ENCODE data around the gene GALNT3.

The GALNT3 gene

DNA sequence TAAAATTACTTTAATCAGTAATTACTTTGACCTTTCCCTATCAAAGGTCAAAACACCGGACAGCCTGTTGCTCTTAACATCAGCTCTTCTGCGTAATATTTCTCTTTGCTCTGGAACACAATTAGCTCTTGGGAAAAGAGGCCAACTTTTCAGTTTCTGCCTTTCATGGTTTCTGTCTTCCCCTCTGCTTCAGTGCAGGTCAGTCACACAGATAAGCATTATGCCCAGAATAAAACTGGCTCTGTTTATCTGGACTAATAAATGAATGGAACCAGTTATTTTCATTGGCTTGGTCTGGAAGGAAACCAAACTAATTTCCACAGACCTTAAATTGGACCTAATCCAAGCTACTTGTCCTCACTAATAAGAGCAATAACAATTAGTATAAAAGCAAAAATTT is 26.2 kb upstream of the GALNT3 start:
- H3K27ac ChIP-seq (ENCODE audit: low read length) = no peak overlapping the region
- no peaks in the 10 kb centered on the region for H3K9me3 ChIP-seq (ENCODE audit: control insufficient read depth, insufficient read depth, low read length)
- no CpG with 5 or more reads among the region's 2 CpGs for WGBS (ENCODE audit: insufficient coverage, insufficient read length)
- no peaks in the 10 kb centered on the region for H3K27me3 ChIP-seq (ENCODE audit: control insufficient read depth, insufficient read depth, low read length)
- no peaks in the 10 kb centered on the region; the same call in 1 of the 2 replicates for H3K4me1 ChIP-seq (ENCODE audit: control insufficient read depth, insufficient read depth, low read length)
- H3K36me3 ChIP-seq (ENCODE audit: control insufficient read depth, insufficient read depth, low read length) = no peaks in the 10 kb centered on the region
- no peak for DNase-seq (ENCODE audit: low read depth, low spot score)
- no peak overlapping the region for H3K4me3 ChIP-seq (ENCODE audit: low read length)

DNA sequence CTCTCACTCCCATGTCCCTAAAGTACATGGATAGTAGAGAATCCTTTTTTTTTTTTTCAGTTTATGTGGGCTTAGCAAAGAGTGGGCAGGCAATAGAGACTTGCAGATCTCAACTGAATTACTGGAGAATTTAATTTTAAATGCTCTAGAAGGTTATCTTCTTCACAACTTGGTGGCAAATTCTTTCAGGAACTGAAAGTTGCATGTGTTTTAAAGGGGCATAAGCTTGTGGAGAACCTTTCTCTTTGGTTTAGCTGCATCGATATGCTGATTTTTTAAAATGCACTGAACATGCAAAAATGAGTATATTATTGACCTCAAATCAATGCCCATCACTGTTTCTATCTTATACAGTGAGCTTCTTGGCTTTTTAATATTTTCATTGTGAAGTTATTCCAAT is 24.9 kb upstream of the GALNT3 start:
- Histone ChIP-seq H3K27me3 (ENCODE audit: control insufficient read depth, insufficient read depth, low read length) (no peaks in the 10 kb centered on the region), H3K36me3 (ENCODE audit: control insufficient read depth, insufficient read depth, low read length) (no peaks in the 10 kb centered on the region), H3K4me1 (ENCODE audit: control insufficient read depth, insufficient read depth, low read length) (no peaks in the 10 kb centered on the region; the same call in 1 of the 2 replicates), H3K4me3 (ENCODE audit: low read length) (no peak overlapping the region), H3K27ac (ENCODE audit: low read length) (no peak overlapping the region), H3K9me3 (ENCODE audit: control insufficient read depth, insufficient read depth, low read length) (no peaks in the 10 kb centered on the region)
- DNase-seq (ENCODE audit: low read depth, low spot score) = no peak
- WGBS (ENCODE audit: insufficient coverage, insufficient read length) = no CpG with 5 or more reads among the region's 1 CpG

DNA sequence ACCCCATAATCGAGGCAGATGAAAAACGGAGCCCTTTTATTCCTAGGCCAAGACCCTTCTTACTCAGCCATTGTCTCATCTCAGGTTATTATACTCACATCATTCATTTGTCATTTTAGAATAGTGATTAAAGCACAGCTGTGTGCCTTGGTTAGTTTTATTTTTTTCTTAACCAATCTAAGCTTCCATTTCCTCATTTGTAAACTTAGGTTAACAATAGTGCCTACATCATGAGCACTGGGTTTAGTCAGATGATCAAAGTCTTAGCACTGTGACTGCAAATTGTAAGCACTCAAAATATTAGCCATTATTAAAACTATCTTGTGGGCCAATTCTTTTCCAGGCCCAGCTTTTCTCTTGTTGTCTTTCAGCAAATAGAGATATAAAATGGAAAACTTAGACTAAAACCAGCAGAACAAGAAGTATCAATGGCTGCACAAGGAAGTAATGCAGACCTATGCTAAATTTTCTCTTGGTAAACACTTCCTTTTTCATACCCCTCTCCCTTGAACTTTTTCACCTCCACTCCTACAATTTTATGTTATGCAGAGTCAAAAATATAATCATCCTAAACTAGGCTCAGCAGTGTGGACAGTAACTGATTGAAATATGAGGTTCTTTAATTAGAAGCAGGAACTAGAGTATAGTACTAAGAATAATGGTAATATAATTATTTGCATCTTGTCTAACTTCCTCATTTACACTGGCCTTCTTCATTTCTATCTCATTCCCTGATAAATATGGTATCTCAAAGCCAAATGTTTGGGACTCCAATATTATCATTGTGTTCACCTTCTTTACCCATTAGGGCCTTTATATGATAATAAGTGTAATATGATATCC is 21.5 kb upstream of the GALNT3 start:
- no peaks in the 10 kb centered on the region for H3K9me3 ChIP-seq (ENCODE audit: control insufficient read depth, insufficient read depth, low read length)
- WGBS (ENCODE audit: insufficient coverage, insufficient read length) = no CpG with 5 or more reads among the region's 2 CpGs
- no peaks in the 10 kb centered on the region; the same call in 1 of the 2 replicates for H3K4me1 ChIP-seq (ENCODE audit: control insufficient read depth, insufficient read depth, low read length)
- H3K4me3 ChIP-seq (ENCODE audit: low read length) = no peak overlapping the region
- no peaks in the 10 kb centered on the region for H3K27me3 ChIP-seq (ENCODE audit: control insufficient read depth, insufficient read depth, low read length)
- H3K27ac ChIP-seq (ENCODE audit: low read length) = no peak overlapping the region
- no peak for DNase-seq (ENCODE audit: low read depth, low spot score)
- H3K36me3 ChIP-seq (ENCODE audit: control insufficient read depth, insufficient read depth, low read length) = no peaks in the 10 kb centered on the region

DNA sequence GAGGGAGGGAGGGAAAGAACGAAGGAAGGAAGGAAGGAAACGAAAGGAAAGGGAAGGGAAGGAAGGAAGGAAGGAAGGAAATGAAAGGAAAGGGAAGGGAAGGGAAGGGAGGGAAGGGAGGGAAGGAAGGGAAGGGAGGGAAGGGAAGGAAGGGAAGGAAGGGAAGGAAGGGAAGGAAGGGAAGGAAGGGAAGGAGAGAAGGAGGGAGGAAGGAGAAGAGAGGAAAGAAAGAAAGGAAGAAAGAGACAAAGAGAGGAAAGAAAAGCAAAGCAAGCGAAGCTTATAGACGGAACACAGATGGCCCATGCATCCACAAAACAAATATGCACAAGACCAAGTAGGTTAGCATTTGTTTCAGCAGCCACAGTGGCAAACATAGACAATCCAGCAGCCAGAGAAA is 20.4 kb upstream of the GALNT3 start:
- WGBS (ENCODE audit: insufficient coverage, insufficient read length) = 100% methylated on average over 2 of the region's 4 CpGs
- Histone ChIP-seq H3K4me1 (ENCODE audit: control insufficient read depth, insufficient read depth, low read length) (no peaks in the 10 kb centered on the region; the same call in 1 of the 2 replicates), H3K9me3 (ENCODE audit: control insufficient read depth, insufficient read depth, low read length) (no peaks in the 10 kb centered on the region), H3K4me3 (ENCODE audit: low read length) (no peak overlapping the region), H3K27ac (ENCODE audit: low read length) (no peak overlapping the region), H3K36me3 (ENCODE audit: control insufficient read depth, insufficient read depth, low read length) (no peaks in the 10 kb centered on the region), H3K27me3 (ENCODE audit: control insufficient read depth, insufficient read depth, low read length) (no peaks in the 10 kb centered on the region)
- no peak for DNase-seq (ENCODE audit: low read depth, low spot score)

DNA sequence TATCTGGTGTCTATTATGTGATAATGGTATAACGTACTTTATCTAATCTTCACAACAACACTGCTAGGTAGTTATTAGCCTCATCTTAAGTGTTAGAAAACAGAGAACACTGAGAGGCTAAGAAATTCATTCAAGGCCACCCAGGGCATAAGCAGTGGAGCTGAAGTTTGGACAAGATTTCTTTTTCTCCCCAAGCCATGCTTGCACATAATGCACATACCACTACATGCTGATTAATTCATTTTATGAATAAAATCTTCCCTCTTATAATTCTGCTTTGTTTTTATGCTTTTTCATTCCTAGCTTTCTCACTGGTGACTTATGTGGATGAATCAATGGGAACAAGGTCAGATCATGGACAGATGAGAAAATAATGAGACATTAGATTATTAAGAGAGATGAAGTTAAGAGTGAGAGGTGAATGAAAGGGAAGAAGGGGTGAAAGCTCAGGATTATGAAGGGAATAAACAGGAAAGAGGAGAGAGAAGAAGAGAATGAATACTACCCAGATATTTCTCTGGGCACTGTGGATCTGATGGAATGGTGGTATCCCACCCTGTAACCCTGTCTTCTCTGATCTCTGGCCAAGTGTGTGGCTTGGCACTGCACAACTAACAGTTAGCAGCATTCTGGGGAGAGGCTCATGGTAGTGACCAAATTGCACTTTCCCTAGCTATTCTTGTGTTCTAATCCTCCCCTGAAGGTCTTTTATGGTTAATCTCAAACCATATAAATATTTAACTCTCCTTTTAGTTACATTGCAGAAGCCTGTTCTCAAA is 17.7 kb upstream of the GALNT3 start:
- Histone ChIP-seq H3K27me3 (ENCODE audit: control insufficient read depth, insufficient read depth, low read length) (no peaks in the 10 kb centered on the region), H3K27ac (ENCODE audit: low read length) (no peak overlapping the region), H3K36me3 (ENCODE audit: control insufficient read depth, insufficient read depth, low read length) (no peaks in the 10 kb centered on the region), H3K4me3 (ENCODE audit: low read length) (no peak overlapping the region), H3K4me1 (ENCODE audit: control insufficient read depth, insufficient read depth, low read length) (no peaks in the 10 kb centered on the region), H3K9me3 (ENCODE audit: control insufficient read depth, insufficient read depth, low read length) (no peaks in the 10 kb centered on the region)
- no CpG with 5 or more reads among the region's 1 CpG for WGBS (ENCODE audit: insufficient coverage, insufficient read length)
- DNase-seq (ENCODE audit: low read depth, low spot score) = no peak

DNA sequence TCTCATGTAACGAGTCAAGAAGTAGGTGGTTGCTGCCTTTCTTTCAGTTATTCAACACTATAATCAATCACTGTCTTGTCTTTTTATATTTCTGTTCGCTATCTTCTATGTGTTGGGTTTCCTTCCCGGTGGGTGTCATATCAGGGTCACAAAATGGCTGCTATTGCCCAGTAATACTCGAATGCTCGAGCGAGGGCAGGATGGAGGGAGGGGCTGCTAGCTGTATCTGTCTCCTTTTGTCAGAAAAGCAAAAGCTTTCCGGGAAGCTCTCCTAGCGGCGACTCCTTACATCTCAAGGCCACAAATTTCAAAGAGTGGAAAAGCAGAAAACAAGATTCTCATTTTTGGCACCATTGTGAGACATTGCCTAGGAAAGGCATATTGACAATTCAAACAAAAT is 16.4 kb upstream of the GALNT3 start:
- no CpG with 5 or more reads among the region's 9 CpGs for WGBS (ENCODE audit: insufficient coverage, insufficient read length)
- Histone ChIP-seq H3K4me3 (ENCODE audit: low read length) (no peak overlapping the region), H3K27me3 (ENCODE audit: control insufficient read depth, insufficient read depth, low read length) (no peaks in the 10 kb centered on the region)

DNA sequence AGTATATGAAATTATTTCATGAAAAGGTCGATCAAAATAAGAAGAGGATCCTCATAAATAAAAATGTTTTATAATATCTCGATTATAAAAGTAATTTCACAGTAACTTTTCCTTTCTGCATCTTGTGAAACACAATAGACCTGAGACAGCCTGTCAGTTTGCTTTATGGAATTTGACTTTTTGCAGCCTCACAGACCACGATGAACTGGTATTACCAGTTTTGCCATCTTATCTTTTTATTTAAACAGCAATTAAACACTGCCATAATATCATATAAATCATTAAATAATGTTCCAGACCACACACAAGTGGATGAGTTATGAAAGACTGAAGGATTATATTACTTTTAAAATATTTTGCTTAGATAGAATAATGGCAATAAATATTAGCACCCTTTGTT is 10.7 kb upstream of the GALNT3 start:
- Histone ChIP-seq H3K36me3 (ENCODE audit: control insufficient read depth, insufficient read depth, low read length) (no peaks in the 10 kb centered on the region), H3K27me3 (ENCODE audit: control insufficient read depth, insufficient read depth, low read length) (no peaks in the 10 kb centered on the region), H3K4me1 (ENCODE audit: control insufficient read depth, insufficient read depth, low read length) (no peaks in the 10 kb centered on the region), H3K4me3 (ENCODE audit: low read length) (no peak overlapping the region), H3K27ac (ENCODE audit: low read length) (no peak overlapping the region), H3K9me3 (ENCODE audit: control insufficient read depth, insufficient read depth, low read length) (no peaks in the 10 kb centered on the region)
- DNase-seq (ENCODE audit: low read depth, low spot score) = no peak
- no CpG with 5 or more reads among the region's 3 CpGs for WGBS (ENCODE audit: insufficient coverage, insufficient read length)

More for the DNA sequence above, 16.4 kb upstream of the GALNT3 start:
- Histone ChIP-seq H3K4me1 (ENCODE audit: control insufficient read depth, insufficient read depth, low read length) (no peaks in the 10 kb centered on the region), H3K9me3 (ENCODE audit: control insufficient read depth, insufficient read depth, low read length) (no peaks in the 10 kb centered on the region), H3K36me3 (ENCODE audit: control insufficient read depth, insufficient read depth, low read length) (no peaks in the 10 kb centered on the region), H3K27ac (ENCODE audit: low read length) (no peak overlapping the region)
- no peak for DNase-seq (ENCODE audit: low read depth, low spot score)

DNA sequence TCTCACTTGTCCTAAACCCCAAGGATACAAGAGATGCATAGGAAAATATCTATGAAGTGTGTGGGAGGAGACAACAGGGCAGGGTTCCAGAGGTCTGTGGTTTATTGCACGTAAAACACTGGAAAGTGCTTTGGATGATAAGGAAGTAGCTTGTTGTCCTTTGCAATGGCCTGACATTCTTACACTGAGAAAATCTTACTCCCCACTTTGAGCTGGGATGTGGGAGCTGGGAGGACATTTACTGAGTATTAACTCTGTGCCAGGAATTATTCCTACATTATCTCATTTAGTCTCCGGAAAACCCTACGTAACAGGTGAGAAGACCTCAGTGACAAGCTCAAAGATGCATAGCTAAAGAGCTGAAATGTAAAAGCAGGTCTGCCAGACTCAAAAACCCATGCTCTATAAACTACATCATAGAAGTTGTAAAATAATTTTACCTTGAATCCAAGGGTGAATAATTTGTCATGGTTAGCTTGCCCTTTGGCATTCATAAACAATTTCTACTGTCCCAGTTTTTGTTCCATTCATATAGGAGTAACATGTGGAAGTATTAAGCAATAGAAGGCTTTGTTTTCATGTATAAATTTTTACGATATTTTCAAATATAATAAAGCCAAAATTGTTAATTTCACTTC is 9.2 kb upstream of the GALNT3 start:
- no peak overlapping the region for H3K4me3 ChIP-seq (ENCODE audit: low read length)
- H3K36me3 ChIP-seq (ENCODE audit: control insufficient read depth, insufficient read depth, low read length) = no peaks in the 10 kb centered on the region
- no peaks in the 10 kb centered on the region for H3K27me3 ChIP-seq (ENCODE audit: control insufficient read depth, insufficient read depth, low read length)
- no CpG with 5 or more reads among the region's 4 CpGs for WGBS (ENCODE audit: insufficient coverage, insufficient read length)
- DNase-seq (ENCODE audit: low read depth, low spot score) = no peak
- H3K4me1 ChIP-seq (ENCODE audit: control insufficient read depth, insufficient read depth, low read length) = no peaks in the 10 kb centered on the region
- H3K27ac ChIP-seq (ENCODE audit: low read length) = no peak overlapping the region
- no peaks in the 10 kb centered on the region for H3K9me3 ChIP-seq (ENCODE audit: control insufficient read depth, insufficient read depth, low read length)

DNA sequence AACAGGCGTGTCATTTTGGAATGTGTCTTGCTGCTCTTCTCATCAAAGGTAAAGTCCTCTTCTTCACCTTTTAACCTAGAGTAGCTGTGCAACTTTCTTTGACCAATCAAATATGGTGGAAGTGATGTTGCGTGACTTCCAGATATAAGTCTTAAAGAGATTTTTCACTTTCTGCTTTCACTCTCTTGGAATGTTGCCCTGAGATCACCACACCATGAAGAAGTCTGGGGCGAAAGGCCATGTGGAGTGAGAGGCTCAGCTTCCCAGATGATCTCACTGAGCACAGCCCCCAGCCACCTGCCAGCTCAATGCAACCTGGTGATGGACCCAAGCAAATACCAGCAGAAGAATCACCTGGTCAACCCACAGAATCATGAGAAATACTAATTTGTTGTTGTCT is 7.1 kb upstream of the GALNT3 start:
- WGBS (ENCODE audit: insufficient coverage, insufficient read length) = no CpG with 5 or more reads among the region's 3 CpGs

DNA sequence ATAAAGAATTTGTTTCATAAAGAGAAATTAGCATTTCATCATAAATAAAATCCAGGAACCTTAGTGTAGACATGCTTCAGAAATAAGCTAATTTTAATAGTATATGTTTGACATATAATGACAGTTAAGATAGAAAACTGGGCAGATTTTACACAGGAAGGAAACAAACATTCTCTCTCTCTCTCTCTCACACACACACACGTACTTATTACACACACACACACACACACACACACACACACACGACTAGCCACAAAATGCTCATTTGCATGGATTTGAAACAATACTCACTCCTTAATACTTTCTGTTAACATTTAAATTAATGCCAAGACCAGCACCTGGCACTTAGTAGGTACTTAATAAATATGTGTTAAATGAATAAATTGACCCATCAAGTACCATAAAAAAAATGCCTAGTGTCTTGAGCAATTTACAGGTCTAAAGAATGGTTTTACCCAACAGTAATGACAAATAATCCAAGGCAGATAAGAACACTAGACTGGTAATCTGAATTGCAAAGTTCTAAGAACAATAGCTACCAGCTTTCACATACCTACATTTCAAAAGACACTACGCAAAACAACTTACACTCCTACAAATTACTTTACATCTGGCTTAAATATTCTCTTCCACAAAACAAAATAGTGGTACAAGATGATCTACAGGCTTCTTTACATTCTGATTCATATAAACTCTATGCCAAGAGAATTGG is 2.9 kb upstream of the GALNT3 start:
- no peak for DNase-seq (ENCODE audit: low read depth, low spot score)
- Histone ChIP-seq H3K9me3 (ENCODE audit: control insufficient read depth, insufficient read depth, low read length) (no peaks in the 10 kb centered on the region), H3K36me3 (ENCODE audit: control insufficient read depth, insufficient read depth, low read length) (no peaks in the 10 kb centered on the region), H3K27ac (ENCODE audit: low read length) (no peak overlapping the region), H3K27me3 (ENCODE audit: control insufficient read depth, insufficient read depth, low read length) (no peaks in the 10 kb centered on the region), H3K4me3 (ENCODE audit: low read length) (no peak overlapping the region), H3K4me1 (ENCODE audit: control insufficient read depth, insufficient read depth, low read length) (peaks cover 1% of the 10 kb centered on the region; the same call in 1 of the 2 replicates)
- 100% methylated on average over 1 of the region's 3 CpGs for WGBS (ENCODE audit: insufficient coverage, insufficient read length)

More for the DNA sequence above, 7.1 kb upstream of the GALNT3 start:
- Histone ChIP-seq H3K27ac (ENCODE audit: low read length) (no peak overlapping the region), H3K9me3 (ENCODE audit: control insufficient read depth, insufficient read depth, low read length) (no peaks in the 10 kb centered on the region), H3K27me3 (ENCODE audit: control insufficient read depth, insufficient read depth, low read length) (no peaks in the 10 kb centered on the region), H3K4me1 (ENCODE audit: control insufficient read depth, insufficient read depth, low read length) (no peaks in the 10 kb centered on the region), H3K36me3 (ENCODE audit: control insufficient read depth, insufficient read depth, low read length) (no peaks in the 10 kb centered on the region), H3K4me3 (ENCODE audit: low read length) (no peak overlapping the region)
- DNase-seq (ENCODE audit: low read depth, low spot score) = no peak

All from iPS DF 6.9 (cell line).